Measurements from ENCODE around the gene ZNRF4.

ZNRF4 gene

GRCh38 chr19:5501907-5502306 is 46.7 kb downstream of the ZNRF4 start:
- H3K4me3 ChIP-seq (ENCODE audit: low read length), result no peak overlapping the region
- no peak for DNase-seq (ENCODE audit: low read depth, low spot score)
- WGBS (ENCODE audit: insufficient coverage, insufficient read length), result no CpG with 5 or more reads among the region's 2 CpGs
- no peak overlapping the region for H3K27ac ChIP-seq (ENCODE audit: low read length)
- no peaks in the 10 kb centered on the region for H3K4me1 ChIP-seq (ENCODE audit: control insufficient read depth, insufficient read depth, low read length)
- peaks cover 27% of the 10 kb centered on the region for H3K27me3 ChIP-seq (ENCODE audit: control insufficient read depth, insufficient read depth, low read length)
- no peaks in the 10 kb centered on the region for H3K36me3 ChIP-seq (ENCODE audit: control insufficient read depth, insufficient read depth, low read length)
- H3K9me3 ChIP-seq (ENCODE audit: control insufficient read depth, insufficient read depth, low read length), result no peaks in the 10 kb centered on the region; the same call in 1 of the 2 replicates

- peaks cover 16% of the 10 kb centered on the region for H3K27me3 ChIP-seq (ENCODE audit: control insufficient read depth, insufficient read depth, low read length)
- H3K27ac ChIP-seq (ENCODE audit: low read length), result no peak overlapping the region
- H3K36me3 ChIP-seq (ENCODE audit: control insufficient read depth, insufficient read depth, low read length), result no peaks in the 10 kb centered on the region
- no peaks in the 10 kb centered on the region for H3K4me1 ChIP-seq (ENCODE audit: control insufficient read depth, insufficient read depth, low read length)
- no CpG with 5 or more reads among the region's 1 CpG for WGBS (ENCODE audit: insufficient coverage, insufficient read length)
- DNase-seq (ENCODE audit: low read depth, low spot score), result no peak
- H3K9me3 ChIP-seq (ENCODE audit: control insufficient read depth, insufficient read depth, low read length), result no peaks in the 10 kb centered on the region; the same call in 1 of the 2 replicates
- no peak overlapping the region for H3K4me3 ChIP-seq (ENCODE audit: low read length)
Measured at GRCh38 chr19:5503598-5503997, 48.4 kb downstream of the ZNRF4 start.

- DNase-seq (ENCODE audit: low read depth, low spot score), result no peak
- H3K36me3 ChIP-seq (ENCODE audit: control insufficient read depth, insufficient read depth, low read length), result no peaks in the 10 kb centered on the region
- WGBS (ENCODE audit: insufficient coverage, insufficient read length), result no CpG with 5 or more reads among the region's 2 CpGs
Measured at GRCh38 chr19:5504114-5504513, 48.9 kb downstream of the ZNRF4 start.

More at GRCh38 chr19:5504114-5504513, 48.9 kb downstream of the ZNRF4 start:
- H3K27me3 ChIP-seq (ENCODE audit: control insufficient read depth, insufficient read depth, low read length), result peaks cover 16% of the 10 kb centered on the region
- H3K27ac ChIP-seq (ENCODE audit: low read length), result no peak overlapping the region
- H3K4me3 ChIP-seq (ENCODE audit: low read length), result no peak overlapping the region
- no peaks in the 10 kb centered on the region; the same call in 1 of the 2 replicates for H3K9me3 ChIP-seq (ENCODE audit: control insufficient read depth, insufficient read depth, low read length)
- H3K4me1 ChIP-seq (ENCODE audit: control insufficient read depth, insufficient read depth, low read length), result no peaks in the 10 kb centered on the region

All from iPS DF 6.9 (cell line).